ENCODE measurements around the gene CPTP.

Gene CPTP

GRCh38 chr1:1345860-1346500 is 21.4 kb downstream of the CPTP start:
- no peak for DNase-seq (ENCODE audit: low read depth, low spot score)
- peak overlapping the region; percentile 98 for H3K27ac ChIP-seq

DNA sequence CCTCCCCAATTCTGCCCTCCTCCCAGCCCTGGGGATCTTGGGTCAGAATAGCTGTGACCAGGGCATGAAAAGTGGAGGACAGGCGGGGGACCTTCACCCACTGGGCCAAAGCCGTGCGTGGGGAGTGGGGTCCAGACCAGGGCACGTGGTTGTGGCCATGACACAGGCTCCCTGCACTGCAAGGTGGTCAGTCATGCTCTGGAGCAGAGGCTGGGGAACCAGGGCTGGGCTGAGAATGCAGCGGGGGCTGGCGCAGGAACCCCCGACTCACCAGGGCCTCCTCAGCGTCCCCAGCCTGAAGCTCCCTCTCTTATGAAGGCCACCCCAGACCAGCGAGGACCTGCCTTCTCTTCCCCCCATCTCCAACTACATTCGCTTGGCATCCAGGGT is 21.9 kb downstream of the CPTP start:
- no peak for DNase-seq (ENCODE audit: low read depth, low spot score)

GRCh38 chr1:1347026-1347595 is 22.5 kb downstream of the CPTP start:
- no peak for DNase-seq (ENCODE audit: low read depth, low spot score)
- H3K27ac ChIP-seq = peak overlapping the region; percentile 98

More for the DNA sequence above, 21.9 kb downstream of the CPTP start:
- H3K27ac ChIP-seq = peak overlapping the region; percentile 98

DNA sequence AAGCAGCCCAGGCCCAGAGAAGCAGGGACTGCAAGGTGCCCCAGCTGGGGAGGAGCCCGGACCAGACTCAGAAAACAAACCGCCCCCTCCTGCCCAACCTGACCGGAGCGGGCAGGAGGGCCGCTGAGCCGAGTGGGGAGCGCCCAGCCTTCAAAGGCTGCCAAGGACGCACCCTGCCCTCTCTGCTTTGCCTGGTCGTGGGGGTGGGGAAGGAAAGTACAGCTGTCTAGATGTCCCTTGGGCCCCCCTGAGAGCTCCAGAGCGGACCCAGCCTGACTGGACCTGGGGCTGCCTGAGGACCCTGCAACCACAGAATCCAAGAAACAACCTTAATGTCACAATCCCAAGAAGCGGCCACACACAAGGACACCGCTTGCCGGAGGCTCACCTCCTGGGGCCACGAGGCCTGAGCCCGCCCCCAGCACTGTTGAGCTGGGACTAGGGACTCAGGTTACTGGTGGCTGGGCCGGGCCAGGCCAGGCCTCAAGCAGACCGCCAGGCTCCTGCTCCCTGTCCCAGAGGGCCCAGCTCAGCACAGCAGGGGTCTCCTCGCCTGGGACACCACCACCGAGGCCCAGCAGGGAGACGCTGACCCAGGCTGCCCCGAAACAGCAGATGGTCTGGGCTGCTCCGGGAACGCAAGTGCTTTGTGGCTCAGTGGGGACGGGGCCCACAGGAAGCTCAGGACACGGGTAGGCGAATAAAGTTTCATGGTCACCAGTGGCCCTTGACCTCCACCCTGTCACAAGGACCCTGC is 23.2 kb downstream of the CPTP start:
- no peak for DNase-seq (ENCODE audit: low read depth, low spot score)

GRCh38 chr1:1348420-1349255 is 24.0 kb downstream of the CPTP start:
- DNase-seq (ENCODE audit: low read depth, low spot score) = no peak
- H3K27ac ChIP-seq = peak overlapping the region; percentile 98

More for the DNA sequence above, 23.2 kb downstream of the CPTP start:
- peak overlapping the region; percentile 98 for H3K27ac ChIP-seq

- H3K27ac ChIP-seq = peak within 1 kb of the TSS; percentile 98
- no peak for DNase-seq (ENCODE audit: low read depth, low spot score)
Observed at GRCh38 chr1:1349256-1350012, 24.8 kb downstream of the CPTP start, which contains the start of gene DVL1. TSS of gene DVL1 (minus strand) at chr1:1349418. CDS start at chr1:1349065, 353 bp downstream.

GRCh38 chr1:1351511-1352427 is 27.2 kb downstream of the CPTP start:
- no peak overlapping the region for H3K27ac ChIP-seq
- DNase-seq (ENCODE audit: low read depth, low spot score) = no peak

GRCh38 chr1:1352786-1353388 is 28.3 kb downstream of the CPTP start:
- no peak overlapping the region for H3K27ac ChIP-seq
- no peak for DNase-seq (ENCODE audit: low read depth, low spot score)

DNA sequence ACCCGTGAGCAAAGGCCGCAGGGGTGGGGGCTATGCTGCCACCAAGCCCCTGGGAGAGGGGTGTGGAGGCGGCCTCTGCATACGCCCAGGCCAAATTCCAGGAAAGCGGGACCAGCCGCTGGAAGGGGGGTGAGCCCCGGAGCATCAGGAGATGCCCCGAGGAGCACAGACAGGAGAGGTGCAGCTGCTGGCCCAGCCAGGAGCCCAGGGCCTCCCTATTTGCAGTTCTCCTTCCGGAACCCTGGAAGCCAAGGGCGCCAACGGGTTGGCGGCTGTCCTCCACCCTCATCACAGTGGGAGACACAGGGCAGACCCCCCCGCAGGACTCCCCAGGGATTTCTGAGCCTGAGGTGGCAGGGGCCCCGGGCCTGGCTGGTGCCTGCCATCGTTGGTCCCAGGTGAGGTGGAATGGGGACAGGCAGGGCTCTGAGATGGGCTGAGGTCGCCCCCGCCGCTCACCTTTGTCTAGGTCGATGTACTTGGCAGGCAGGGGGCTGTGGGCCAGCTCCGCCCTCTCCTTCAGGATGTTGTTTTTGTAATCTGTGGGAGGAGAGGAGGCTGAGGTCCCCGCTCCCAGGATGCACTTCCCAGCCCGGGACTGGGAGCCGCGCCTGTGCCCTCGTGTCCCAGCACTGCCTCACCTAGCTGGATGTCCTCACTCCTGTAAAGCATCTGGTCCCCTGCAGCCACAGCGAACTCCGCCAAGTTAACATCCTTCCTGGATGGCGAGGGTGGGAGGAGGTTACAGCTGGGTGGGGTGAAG is 29.0 kb downstream of the CPTP start:
- no peak overlapping the region for H3K27ac ChIP-seq
- DNase-seq (ENCODE audit: low read depth, low spot score) = no peak

DNA sequence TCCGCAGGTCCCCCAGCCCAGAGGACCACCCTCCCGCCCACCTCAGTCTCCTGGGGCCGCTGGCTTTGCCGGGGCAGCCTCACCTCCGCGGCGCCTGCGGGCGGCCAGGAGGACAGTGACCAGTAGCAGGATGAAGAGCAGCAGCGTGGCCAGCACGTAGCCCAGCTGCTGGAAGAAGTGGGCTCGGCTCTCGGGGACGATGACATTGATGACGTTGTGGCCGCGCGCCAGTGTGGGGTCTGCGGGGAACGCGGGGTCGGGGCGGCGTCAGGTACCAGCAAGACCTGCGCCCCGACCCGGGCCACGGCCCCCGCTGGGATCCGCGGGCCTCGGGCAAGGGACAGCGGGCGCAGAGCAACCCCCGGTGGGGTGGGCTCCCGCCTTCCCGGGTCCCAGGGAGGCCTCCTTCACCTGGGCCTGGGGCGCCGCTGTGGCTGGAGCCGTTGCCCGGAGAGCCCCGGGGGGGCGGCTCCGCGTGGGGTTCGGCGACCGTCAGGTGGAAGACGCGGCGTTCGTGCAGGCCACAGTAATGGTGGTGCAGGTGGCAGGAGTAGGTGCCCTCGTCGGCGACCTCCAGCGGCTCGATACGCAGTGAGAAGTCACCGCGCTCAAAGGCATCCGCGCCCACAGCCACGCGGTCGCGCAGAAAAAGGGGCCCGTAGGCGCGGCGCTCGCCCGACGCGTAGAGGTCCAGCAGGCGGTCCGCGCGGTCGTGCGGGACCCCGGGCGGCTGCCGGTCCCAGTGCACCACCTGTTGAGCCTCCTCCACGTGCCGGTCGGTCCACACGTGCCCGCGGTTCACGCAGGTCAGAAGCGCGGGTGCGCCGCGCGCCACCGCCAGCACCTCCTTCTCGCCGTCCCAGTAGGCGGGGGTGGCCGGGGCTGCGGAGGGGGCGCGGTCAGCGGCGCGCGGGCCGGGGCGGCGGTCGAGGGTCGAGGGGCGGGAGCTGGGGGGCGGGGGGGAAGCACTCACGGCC is 30.0 kb downstream of the CPTP start:
- no peak for DNase-seq (ENCODE audit: low read depth, low spot score)
- H3K27ac ChIP-seq = no peak overlapping the region

DNA sequence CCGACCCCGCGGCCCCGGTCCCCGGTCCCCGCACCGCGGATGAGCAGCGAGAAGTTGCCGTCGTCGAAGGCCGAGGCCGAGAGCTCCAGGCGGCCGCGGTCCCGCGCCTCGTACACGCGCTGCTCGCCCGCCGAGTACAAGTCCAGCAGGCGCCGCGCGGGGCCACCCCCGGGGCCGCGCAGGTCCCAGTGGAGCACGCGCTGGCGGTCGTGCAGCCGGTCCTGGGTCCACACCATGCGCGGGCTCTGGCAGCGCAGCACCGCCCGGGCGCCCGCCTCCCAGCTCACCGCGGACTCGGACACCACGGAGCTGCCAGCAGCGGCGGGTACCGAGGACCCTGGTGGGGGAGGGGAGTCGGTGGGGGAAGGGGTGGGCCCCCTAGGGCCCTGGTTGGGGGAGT is 30.8 kb downstream of the CPTP start:
- DNase-seq (ENCODE audit: low read depth, low spot score) = no peak
- H3K27ac ChIP-seq = no peak overlapping the region

DNA sequence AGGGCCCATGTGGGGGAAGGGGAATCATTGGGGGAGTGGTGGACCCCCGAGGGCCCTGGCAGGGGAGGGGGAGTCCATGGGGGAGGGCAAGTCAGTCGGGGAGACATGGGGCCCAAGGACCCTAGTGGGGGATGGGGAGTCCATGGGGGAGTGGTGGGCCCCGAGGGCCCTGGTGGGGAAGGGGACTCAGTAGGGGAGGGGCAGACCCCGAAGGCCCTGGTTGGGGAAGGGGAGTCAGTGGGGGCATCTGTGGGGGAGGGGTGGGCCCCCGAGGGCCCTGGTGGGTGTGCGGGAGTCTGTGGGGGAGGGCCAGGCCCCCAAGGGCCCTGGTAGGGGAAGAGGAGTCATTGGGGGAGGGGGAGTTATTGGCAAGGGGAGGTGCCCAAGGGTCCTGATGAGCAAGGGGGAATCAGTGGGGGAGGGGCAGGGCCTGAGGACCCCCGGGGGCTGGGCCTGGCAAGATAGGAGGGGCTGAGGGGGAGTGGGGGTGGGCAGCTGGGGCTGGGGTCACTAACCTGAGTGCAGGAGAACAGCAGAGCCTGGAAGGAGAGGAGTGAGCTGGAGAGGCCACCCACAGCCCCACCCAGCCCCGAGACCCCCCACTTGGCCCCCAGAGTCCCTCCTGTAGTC is 31.7 kb downstream of the CPTP start:
- DNase-seq (ENCODE audit: low read depth, low spot score) = no peak
- H3K27ac ChIP-seq = no peak overlapping the region

- no peak for DNase-seq (ENCODE audit: low read depth, low spot score)
- no peak overlapping the region for H3K27ac ChIP-seq
Observed at GRCh38 chr1:1356796-1357401, 32.3 kb downstream of the CPTP start.

GRCh38 chr1:1357871-1358432 is 33.4 kb downstream of the CPTP start:
- no peak for DNase-seq (ENCODE audit: low read depth, low spot score)
- H3K27ac ChIP-seq = no peak overlapping the region

Measured in epithelial cell of prostate (primary cell).